Dermis blood vessel endothelial cell (primary cell): ENCODE data around the gene PHKA2. TPM values are rescaled to one million over a fixed set of nuclear protein-coding genes. Genes with fewer than 3 reads are reported as not detected.
A peak's percentile ranks its signal among the peaks of the same experiment; 100 is the strongest.

ENCODE experiments used
- DNase-seq: peaks from one replicate; pipeline ENCODE4 v3.0.0; 2010
- total RNA-seq: library from RNA; depleted of rRNA; stranded (reverse); fragments of >200 nt; gene quantifications from 2 replicates; pipeline ENCODE4 v1.2.3, GENCODE V29; 2014

PHKA2 gene
- total RNA-seq, 1 donor from 2014 or later: 10.0 TPM

DNA sequence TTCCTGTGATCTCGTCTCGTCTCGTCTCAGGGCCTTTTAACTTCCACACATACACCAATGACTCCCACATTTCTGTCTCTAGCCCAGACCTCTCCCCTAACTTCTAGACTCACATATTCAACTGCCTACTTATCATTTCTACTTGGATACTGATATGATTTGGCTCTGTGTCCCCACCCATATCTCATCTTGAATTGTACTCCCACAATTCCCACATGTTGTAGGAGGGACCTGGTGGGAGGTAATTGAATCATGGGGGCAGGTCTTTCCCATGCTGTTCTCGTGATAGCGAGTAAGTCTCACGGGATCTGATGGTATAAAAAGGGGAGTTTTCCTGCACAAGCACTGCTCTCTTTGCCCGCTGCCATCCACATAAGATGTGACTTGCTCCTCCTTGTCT lies 8.9 kb downstream of the PHKA2 start:
- DNase-seq: no peak

DNA sequence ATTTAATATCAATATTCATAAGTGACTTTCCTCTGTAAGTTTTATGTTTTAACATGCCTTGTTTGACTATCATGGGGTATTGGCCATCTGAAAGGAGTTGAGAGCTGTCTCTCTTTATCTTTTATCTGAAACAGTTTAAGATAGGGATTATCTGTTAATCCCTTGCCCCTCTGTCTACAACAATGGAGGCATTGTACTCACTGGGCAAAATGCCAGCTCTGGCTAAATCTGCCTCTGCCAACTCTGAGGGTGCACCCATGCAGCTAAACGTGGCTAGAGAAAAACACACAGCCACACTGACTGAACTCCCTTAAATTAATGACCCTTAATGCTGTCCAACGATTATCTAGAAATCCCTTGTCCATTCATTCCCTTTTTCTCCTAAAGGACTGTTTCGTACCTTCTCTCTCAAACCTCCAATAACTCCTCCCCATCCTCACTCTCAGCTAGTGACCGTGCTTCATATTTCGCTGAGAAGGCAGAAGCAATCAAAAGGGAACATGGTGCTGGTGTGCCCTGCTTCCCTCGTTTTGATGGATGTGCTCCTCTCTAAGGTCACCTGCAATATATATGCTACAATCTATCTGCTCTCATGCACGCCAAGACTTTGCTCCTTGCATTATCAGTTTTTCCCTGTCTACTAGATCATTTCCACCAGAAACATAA lies 10.3 kb downstream of the PHKA2 start:
- peak; percentile 21 for DNase-seq

DNA sequence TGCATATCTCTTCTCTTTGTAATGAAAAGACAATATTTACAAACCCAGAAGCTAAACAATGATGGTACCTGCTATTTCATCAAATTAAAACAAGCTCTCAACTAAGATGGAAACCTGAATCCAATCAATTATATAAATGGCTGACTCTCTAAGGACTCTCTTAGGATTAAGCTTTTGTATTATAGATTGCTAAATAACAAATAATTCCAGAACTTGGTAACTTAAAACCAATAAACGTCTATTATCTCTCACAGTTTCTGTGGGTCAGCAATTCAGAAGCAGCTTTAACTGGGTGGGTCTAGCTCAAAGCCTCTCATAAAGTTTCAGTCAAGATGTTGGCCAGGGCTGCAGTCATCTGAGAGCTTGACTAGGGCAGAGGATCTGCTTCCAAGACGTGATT lies 12.4 kb downstream of the PHKA2 start:
- DNase-seq: no peak

DNA sequence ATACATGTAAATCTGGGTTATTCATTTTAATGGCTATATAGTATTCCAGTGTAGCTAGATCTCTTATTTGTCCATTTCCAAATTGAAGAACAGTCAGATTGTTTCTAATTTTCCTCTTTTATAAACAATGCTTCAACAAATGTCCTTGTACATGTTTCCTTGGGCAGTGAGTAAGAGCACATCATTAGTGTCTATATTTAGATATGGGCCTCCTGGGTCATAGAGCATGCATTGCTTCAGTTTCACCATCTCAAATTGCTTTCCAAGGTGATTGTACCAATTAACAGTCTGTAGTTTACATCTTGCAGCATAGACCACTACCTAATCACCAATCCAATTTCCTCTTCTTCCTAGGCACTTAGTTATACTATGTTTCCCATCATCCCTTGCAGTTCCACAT lies 13.4 kb downstream of the PHKA2 start:
- no peak for DNase-seq

DNA sequence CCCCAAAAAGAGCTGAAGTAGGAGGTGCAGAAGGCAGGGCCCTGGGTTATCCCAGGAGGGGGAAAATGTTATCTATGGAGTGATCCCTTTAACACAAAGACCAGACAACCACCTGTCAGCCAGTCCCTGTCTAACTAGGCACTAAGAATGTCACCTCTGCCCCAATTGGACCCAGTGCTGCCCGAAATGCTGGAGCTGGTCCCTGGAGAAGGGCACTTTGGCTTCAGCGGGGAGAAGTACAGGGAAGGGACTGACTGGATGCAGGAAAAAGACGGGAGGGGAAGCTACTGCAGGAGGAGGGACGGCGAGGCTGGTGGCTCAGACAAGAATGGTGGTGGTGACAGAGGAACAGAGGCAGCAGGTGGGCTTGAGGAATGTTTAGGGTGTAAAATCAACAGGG lies 17.3 kb downstream of the PHKA2 start:
- DNase-seq: no peak

DNA sequence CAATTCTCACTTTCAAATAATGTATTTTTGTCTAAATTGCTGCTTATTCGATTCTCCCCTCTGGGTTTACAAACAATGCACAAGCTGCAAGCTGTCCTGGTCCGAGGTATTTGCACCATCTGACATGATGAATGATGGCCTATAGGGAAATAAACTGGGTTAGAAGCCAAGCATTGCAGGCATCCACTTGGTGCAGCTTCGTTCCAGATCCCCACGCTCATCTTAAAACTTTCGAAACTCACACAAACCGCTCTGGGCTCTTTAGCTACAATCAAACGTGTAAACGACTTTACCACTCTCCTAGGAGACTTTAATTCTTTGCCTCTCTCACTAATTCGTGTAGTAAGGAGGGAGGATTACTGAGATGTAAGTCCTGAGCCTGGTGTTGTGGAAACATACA lies 19.0 kb downstream of the PHKA2 start:
- no peak for DNase-seq

DNA sequence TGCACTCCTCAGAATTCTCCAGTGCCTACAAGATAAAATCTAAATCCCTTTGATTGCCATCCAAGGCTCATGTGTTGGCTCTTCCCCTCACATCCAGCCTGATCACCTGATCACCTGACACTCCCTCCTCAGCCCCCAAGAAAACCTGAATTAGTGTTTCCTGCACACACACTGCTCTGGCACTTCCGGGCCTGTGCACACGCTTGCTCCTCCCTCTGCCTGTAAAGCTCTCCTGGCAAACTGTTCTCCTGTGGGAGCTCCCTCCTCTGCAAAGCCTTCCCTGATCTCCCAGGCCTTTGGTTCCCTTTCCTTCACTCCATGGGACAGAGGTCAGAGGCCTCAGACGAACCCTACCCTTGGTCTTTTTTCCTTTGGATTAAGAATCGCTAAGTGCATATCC lies 19.9 kb downstream of the PHKA2 start:
- peak; percentile 8 for DNase-seq

DNA sequence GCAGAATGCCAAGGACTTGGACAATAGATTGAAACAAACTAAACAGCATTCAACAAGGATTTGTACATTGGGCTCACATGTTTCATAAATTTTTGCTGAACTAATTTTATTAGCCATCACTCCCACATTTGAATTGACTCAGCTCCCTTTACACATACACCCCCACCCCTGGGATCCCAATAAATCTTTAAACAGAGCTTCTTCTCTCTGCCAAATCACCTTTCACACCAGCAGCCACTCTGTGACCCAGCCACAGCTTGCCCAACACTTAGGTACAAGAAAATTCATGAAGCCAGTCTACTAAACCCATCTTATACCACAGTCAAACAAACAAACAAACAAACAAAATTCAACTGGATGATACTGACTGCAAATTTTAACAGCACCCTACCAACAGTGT lies 21.6 kb downstream of the PHKA2 start:
- no peak for DNase-seq

DNA sequence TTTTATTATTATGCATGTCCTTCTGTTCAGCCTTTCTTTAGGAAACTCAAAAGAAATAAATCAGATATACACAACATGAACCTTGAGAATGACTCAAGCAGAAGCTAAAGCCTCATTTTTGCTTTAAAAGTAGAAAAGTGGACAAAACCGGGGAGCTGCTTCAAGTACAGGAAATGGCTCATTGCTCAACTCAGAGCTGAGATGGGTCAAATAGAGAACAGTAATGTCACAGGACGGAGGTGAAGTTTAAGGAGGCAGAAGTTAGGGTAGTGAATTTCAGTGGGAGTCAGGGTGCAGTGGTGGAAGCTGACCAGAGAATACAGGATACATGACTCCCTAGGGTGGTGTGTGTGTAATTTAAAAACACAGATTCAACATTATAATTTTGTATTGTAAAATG lies 22.2 kb downstream of the PHKA2 start:
- peak; percentile 13 for DNase-seq

DNA sequence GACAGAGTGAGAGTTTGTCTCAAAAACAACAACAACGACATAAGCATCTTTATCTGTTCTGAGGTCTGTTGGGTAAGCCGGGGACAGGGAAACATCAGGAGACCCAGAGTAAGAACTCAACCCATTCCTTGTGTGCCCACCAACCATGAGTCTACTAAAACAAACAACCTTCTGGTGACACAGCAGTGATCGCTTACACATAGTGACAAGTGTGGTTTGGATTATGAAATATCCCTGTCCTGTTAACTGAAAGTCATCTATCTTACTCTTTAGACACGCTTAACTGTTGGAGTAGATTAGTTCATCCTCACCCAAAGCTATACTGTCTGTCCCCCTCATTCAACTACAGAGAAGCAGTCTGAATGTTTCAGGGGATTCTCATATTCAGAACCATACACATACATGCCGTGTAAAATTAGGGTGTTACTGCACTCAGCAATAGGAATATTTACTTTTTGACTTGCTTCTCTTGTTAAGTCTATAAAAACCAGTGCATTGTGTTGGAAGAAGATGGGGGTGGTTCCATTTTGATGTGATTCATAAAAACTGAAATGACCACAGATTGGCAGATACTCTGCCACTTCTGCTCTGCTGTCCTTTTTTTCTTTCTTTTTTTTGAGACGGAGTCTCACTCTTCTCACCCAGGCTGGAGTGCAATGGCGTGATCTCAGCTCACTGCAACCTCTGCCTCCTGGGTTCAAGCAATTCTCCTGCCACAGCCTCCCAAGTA lies 27.4 kb downstream of the PHKA2 start:
- no peak for DNase-seq

DNA sequence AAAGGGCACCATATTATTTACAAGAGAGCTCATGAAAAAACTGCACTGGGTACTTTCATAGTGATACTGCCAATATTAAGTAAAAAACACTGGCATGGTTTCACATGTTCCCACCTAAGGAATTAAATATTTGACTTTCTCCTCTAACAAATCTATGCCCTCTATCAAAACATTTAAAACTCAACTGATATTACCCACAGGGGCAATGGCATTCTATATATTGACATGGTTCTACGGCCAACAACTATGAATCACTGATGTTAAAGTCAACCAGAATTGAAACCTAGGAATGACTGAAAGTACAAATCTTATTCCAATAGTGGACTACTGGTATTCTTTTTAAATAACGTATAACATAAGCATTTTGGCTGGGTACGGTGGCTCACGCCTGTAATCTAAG lies 28.2 kb downstream of the PHKA2 start:
- DNase-seq: no peak

DNA sequence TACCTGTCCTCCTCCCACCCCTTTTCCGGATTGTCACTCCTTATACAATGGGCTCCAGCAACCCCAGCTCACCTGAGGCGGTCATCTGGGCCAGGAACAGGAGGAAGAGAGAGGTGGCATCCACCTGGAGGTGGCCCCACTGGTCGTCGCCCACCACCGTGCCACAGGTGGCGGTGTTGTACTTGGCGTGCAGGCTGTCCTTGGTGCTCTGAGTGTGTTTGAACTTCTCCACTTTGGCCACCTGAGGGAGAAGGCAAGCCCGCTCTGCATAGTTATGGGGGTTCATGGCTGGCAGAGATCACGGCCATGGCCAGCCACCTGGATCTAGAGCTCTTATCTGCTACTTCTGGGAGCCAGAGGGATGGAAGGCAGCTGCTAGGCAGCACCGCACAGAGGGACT lies 32.9 kb downstream of the PHKA2 start:
- DNase-seq: no peak

DNA sequence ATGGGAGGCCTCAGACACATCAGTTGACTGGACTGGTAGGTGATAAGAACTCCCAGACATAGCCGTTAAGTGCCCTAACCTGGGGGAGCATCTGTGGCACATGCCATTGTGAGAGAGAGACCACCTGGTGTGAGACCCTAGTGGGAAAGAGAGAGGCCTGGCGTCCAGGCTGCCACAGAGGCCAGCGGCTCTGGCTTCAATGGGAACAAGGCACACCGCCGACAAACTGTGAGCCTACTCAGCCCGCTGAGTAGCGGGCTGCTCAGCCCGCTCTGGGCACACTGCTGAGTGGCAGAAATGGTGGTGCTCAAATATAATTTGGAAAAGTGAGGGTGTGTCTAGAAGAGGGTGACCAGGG lies 34.0 kb downstream of the PHKA2 start:
- no peak for DNase-seq

DNA sequence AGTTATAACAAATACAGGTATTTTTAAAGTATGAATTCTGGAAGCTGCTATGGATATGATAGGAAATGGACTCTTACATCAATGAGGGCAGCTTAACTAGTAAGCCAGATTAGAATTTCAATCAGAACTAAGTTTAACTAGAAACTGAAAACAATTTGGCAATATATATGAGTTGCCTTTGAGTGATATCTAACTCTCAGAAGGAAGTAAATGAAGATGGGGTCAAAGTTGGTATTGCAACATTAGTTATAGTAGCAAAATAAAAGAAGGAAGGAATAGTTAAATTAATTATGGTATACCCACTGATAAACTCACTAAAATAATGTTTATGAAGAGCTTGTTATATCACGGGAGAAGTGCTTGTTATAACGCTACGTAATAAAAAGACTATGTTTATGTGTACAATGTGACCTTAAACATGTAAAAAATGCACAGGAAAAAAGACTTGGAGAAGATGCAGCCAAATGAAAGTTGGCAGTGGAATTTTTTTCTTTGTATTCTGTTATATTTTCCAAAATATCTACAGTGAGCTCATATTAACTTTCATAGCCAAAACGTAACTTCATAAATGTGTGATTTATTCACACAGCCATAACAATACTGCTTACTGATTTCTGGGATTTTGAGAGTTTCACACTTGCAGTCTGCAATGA lies 34.5 kb downstream of the PHKA2 start:
- no peak for DNase-seq

DNA sequence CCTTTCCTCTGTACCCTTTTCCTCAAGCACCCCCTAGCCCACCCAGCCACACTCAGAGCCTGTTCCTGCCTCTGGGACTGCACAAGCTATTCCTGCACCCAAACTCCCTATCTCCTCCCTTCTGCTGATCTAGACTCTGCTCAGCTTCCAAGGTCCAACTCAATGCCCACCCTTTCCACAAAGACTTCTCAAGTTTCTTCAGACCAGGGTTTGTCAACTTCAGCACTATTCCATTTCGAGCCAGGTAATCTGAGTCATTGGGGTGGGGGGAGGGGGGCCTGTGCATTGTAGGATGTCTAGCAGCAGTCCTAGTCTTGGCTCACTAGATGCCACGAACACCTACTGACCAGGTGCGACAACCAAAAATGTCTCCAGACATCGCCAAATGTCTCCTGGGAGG lies 37.3 kb downstream of the PHKA2 start:
- DNase-seq: no peak

DNA sequence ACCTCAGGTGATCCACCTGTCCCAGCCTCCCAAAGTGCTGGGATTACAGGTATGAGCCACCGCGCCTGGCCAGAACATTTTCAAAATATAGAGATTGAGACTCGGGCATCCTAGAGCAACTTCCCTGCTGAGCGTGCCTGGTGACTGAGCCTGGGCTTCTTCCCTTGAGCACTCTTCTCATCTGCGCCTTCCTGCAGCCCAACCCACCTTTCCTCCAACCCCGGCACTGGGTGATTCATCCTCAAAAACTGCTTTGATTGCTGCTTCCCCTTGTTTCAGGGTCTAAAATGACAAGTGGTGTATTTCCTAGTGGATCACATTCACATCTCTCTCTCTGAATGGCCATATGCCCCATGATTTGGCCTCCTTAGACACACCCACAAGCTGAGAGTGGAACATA lies 37.8 kb downstream of the PHKA2 start:
- DNase-seq: no peak

DNA sequence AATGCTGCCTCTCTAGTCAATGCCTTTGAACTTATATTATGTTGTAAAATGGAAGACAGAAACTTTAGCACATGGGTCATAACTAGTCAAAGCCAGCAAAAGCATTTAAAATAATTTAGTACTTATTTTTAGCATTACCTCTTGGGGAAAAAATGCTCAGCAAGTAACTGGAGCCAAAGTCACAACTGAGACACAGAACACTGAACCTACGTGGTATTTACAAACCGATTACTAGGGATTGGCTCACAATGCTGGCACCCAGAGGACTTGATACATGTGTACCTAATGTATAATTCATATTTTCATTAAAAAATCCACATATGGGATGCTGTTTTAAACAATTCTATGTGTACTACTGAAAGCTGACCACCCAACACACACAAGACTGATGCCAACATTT lies 38.4 kb downstream of the PHKA2 start:
- no peak for DNase-seq

DNA sequence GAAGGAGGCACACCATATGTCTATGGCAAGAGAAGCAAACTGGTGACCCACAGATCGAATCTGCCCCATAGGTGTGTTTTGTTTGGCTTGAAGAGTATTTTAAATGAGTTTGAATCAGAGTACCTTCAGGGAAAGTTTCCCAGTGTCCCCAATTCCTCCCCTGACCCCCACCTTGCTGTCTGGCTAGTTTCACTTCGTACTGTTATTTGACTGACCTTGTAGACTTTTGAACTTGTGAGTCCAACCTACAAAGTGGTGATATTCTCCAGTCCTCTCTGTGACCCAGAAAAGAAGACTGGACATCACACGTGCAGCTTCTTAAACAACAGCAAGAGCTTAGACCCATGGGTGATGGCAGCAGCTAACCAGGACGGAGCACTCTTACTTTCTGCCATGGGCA lies 39.4 kb downstream of the PHKA2 start:
- DNase-seq: no peak

DNA sequence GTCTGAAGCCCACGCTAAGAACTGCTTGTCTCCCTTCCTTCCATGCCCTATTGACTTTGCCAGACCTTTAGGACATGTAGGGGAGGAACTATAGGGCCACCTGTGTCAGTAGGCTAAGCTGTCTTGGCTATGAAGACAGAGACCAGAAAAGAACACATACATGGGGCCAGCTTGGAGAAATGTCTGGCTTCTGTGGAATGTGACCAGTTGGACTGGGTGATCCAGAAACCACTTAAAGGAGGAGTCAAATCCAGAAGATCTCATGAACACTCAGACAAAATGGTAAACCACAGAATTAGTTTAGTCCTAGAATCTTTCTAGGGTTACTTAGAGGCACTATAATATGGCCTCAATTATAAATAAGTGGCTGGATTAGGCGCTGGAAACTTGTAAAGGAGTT lies 42.0 kb downstream of the PHKA2 start:
- DNase-seq: no peak

DNA sequence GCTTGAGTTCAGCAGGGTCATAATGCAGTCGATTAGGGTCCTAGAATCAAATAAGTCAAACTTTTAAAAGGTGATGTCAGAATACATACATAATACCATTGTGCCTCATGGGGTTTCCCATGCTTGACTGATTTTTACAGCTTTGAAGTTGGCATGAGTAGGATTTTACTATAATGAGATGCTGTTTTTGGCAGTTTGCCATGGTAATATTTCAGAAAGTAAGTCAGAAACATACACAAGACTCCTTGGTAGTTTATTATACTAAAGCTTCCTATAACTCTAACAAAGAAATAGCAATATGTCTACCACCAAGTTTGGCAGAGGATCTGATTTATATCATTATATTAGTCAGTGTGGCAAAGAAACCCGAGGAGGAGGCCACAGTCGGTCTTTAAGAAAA lies 45.2 kb downstream of the PHKA2 start:
- DNase-seq: peak; percentile 36

DNA sequence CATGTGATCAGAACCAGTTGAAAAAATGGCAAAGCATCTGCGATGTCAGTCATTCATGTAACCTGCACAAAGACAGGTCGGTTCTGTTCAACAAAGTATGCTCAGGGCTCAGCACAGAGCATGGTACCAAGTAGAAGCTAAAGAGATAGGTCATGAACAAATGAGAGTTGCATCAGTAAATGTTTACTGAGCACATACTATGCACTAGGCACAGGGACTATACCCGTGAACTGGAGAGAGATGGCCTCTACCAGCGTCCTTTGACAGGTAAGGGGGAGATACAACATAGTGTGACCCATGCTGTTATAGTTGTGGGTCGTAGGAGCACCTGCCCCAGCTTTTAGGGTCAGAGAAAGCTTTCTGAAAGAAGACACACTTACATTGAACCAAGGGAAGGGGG lies 46.7 kb downstream of the PHKA2 start:
- no peak for DNase-seq

DNA sequence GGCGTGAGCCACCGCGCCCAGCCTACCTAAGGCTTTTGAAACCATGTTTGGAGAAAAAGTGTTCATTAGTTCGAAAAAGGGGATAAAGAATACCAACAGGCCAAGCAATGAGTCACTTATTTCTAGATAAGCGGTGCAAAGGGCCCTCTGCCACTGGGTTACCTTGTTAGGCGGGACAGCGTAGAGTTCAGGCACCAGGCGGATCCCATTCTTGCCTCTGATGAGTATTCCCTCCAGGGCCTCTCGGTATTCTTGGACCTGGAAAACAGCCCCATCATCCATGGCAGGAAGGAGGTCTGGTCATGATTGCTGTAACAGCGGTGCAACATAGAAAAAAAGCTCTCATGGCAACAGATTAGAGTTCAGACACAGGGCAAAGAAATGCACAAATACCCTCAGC lies 48.0 kb downstream of the PHKA2 start:
- no peak for DNase-seq

DNA sequence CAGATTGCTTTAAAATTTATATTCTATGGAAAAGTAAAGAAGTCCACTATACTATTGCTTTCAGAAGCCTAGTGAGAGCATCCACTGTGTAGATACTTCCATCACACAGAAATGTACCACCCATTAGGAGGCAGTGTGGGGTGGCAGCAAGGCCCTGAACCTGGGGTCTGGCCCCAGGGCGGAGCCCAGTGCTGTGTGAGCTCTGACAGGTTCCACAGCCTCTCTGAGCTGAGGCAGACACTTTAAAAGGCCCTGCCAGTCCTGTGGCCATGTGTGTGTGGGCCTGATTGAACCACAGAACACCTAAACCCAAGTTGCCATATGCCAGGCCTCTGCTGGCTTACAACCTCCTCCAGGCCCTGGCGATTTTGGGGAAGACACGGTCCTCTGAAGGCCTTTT lies 49.2 kb downstream of the PHKA2 start:
- no peak for DNase-seq

DNA sequence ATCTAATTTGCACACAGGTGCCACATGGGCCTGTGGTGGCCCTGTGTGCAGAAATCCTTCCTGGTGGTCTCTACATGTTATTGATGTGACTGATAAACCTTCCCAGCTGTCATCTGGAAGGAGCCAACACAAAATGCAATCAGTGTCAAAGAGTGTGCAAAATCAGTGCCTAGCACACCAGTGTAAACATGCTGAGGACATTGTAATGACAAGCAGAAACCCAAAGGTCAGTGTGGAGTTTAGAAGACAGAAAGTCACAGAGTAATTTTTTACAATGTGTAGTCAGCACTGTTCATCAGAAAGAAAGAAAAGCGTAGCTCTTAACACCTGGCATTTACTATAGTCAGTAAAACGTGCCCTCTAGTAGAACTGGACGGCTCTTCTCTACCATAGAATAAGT lies 50.3 kb downstream of the PHKA2 start:
- DNase-seq: no peak
